Measurements from ENCODE around the gene VAV3.
"Not testable (repeated sequence)": the region's sequence is repeated elsewhere in the genome, so short reads cannot be mapped to it uniquely, and the experiment has no call there.

The VAV3 gene

DNA sequence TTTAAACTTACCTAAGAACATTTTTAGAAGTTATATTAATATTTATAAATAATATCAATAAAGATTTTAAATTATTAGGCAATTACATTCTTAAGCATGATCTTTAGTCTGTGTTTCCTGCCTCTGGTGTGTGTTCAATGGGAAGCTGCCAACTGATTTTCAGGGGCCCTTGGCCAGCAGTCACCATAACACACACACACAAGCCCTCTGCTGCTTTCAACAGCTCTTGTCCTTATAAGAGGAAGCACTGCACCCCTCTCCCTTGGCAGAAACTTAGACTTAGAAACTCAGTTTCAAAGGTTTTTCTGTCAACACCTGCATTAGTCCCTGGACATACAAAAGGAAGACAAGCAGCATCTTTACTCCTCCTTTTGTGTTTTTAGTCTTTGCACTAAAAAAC lies 81.4 kb downstream of the VAV3 start:
- no peak for DNase-seq

DNA sequence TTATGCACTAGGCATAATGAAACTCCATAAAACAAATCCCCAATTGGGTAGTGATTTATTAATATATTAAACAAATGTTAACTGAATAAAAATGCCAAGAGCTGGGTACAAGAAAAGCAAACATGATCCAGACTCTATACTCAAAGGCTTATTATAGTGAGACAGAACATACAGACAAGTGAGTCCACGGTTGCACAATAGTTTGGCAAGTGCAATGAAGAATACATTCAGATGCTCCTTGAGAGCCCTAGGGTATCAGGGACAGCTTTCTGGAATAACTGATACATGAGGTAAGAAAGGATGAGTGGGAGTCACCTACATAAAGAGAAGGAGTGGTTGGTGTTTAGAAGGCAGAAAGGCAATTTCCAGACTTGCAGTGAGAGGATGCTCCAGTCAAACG lies 85.1 kb downstream of the VAV3 start:
- no peak for DNase-seq

DNA sequence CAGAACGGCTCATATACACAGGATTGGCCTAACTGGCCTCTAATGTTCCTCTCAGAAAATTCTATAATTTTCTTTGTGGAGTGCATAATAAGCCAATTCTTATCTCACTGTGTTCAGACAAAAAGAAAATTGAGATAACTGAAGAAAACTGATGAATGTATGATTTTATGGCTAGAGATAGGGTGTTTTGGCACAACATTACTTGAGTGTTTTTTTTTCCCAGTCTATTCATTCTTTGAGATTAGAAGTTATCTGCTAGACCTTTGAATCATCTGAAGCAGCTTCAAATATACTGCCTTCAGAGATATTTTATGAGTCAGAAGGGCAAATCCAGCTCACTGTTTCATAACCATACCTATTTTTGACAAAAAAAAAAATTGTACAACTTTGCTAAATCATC lies 85.6 kb downstream of the VAV3 start:
- DNase-seq, result no peak

DNA sequence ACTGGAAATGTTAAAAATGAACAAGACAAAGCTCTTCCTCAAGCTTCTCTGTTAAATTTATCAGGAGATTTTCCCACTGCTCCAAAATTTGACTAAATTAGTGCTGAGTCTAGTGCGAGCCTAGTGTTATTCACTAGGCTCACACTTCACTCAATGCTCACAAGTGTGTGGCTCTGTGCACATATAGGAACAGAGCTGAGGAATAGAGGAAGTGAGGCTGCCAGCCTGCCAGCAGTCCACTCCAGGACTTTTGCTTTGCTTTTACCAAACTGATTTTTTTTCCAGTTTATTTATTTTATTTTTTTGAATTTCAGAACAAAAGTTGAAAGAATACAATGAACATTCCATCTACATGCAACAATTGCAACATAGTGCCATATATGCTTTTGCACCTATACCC lies 87.2 kb downstream of the VAV3 start:
- no peak for DNase-seq

DNA sequence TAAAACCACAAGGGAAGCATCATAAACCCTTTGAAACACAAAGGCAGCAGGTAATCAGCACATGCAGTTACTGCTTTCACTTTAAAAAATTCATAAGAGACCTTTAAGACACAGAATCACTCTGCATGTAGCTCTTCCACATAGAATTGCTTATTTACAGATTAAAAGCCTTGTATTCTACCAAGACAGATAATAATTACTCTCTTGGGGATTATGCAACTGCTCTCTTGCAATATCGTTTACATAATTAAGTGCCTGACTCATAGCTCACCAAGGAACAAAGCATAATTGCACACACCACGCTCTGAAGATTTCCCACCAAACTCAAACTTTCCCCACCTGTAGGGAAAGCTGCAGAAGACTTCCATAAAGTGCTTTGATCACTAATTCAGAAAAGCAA lies 87.9 kb downstream of the VAV3 start:
- no peak for DNase-seq

DNA sequence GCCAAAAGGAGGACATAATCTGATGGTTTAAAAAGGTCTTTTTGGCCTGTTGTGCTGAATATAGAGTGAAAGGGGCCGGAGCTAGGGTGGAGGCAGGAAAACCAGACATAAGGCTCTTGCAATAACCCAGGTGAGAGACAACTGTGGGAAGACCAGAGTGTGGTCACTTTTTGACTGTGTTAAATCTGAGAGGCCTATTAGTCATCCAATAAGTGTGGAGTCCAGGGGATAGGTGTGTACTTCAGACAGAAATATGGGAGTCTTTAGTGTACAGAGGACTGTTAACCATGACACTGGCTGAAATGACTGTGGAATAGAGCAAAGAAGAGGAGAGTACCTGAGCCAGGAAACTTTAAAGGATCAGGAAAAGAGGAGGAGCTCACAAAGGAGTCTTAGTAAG lies 89.3 kb downstream of the VAV3 start:
- no peak for DNase-seq

DNA sequence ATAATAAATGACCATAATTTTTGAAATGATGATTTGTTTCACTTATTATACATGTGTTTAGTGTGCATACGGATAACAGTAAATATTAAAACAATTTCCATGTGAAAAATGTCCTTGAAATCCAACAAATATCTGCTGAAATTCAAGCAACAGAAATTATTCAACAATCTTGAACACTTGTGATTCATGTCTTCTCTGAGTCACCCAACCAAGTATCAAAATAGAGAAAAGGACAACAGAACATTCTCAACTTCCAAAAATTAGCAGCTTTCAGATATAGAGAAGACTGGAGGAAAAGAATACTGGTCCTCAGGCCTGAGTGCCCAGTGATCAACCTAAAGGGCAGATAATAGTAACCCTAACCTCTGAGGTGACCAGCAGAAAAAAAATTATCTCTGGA lies 90.8 kb downstream of the VAV3 start:
- DNase-seq, result no peak

DNA sequence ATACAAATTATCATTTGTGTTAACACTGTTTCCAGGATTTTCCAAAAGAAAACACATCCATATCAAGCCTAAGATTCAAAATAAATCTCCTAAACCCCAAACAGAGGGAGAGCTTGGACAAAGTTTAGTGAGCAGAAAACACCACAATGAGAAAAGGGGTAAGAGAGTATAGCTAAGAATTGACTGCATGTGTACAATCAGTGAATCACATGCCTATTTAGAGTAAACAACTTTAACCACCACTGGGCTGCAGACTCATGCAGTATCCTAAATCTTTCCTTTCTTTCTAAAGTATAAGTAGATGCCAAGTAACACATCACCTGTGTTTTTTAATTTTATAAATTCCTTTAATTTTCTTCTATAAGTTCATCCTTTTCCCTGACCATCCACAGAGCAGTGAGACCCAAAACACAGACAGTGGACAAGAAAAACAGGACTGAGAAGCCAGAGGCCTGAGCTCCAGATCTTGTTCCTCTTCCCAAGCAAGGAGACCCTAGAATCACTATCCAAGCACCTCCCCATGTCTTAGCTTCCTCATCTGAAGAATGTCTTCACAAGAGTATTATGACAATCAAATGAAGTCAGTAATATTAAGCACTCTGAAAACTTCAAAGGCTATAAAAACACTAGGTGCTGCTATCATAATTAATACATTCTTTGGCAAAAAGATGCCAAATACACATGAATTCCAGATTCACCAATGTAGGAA lies 93.1 kb downstream of the VAV3 start:
- DNase-seq, result no peak

DNA sequence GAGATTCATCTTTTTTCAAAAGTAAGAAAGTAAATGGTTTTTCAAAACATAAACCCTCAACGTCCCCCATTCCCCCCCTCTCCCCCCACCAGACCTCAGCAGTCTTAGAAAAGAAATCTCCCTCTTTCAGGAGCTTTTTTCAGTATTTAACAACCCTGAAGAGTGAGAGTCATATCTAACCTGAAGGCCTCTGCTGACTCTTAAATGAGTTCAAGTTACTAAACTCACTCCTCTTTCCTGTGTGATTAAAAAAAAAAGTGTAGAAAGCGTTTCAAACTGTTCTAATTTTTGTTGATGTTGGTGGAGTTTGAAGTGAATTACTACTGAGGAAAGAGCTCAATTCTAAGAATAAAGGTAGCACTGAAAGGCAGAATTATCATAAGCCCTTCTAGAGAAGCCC lies 93.7 kb downstream of the VAV3 start:
- DNase-seq, result no peak

DNA sequence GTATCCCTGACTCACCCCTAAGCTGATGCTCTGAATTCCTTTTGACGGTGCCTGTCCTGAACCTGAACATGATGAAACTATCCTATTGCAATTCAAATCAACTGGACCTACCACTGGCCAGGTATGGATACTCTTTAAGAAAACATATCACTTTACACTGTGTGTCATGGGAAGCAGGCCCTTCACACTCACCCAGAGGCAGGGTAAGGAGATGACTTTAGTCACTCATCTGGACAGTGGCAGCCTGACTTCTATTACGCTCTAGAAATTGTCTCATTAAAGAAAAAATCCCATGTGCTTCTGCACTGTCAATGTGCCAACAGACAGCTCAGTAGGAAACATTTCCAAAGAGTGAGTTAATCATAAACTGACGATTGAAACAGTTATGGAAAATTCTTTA lies 94.3 kb downstream of the VAV3 start:
- no peak for DNase-seq

DNA sequence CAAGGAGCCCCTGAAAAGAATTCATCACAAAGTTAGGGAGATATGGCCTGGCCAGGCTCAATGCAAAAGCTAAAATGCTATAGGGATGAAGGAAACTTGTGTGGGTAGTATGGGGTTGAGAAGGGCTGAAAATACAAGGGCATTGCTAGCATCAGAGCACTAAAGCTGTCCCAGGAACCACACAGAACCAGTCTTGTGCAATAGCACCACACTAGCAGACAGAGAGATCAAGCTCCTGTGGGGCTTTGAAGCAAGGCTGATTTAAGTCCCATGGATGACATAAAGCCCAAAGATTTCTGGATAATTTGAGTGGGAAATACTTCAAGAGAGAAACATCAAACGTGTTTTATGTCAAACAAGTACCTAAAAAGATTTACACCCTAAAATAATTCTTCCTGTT lies 97.1 kb downstream of the VAV3 start:
- no peak for DNase-seq

DNA sequence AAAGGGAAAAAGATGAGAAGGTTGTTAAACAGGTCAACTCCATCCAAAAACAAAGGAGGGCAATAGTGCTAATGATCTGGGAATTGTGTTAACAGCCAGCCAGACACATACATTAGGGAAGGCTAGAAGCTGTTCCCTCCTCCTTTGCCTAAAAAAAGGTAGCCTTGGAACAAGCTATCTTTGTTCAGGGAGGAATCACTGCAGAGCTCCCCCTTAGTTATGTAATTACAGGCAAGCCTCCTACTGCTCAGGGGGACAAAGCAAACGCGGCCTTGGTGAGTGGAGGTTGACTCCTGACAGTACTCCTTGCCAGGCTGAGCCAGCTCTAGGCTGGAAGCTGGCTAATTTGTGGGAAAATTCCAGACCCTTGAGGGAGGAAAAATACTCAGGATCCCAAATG lies 97.6 kb downstream of the VAV3 start:
- DNase-seq, result no peak

DNA sequence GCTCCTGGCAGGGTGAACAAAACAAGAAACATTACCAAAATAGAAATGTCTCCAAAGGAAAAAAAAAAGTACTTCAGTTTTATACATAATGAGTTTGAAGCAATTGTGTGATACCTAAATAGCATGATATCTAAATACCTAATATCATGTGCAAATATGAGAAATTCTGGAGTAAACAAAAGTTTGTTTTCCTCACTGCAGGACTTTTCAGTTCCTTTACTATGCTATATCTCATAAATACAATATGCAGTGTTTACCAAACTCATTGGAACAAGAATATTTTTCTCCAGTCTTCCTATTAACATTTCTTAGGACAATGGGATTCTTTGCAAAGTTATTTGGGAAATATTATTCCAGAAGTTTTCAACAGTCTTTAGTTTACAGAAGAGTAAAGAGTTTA lies 98.1 kb downstream of the VAV3 start:
- no peak for DNase-seq

DNA sequence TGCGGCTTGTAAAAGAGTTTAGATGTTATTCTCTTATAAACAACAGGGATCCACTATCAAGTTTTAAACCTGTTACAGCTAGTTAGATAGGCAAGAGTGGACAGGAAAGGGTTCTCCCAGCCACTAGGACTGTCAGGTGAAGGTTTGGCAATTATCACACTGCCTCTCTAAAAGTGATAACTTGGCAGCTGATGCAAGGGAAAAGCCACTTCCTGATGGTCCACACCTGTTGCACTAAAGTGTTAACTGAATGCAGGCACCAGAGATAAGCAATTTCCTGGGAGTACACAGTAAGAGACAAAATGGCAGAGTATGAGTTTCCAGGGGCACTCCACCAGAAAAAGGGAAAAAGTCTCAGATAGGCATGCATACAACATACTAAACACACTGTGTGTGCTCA lies 99.4 kb downstream of the VAV3 start:
- no peak for DNase-seq

DNA sequence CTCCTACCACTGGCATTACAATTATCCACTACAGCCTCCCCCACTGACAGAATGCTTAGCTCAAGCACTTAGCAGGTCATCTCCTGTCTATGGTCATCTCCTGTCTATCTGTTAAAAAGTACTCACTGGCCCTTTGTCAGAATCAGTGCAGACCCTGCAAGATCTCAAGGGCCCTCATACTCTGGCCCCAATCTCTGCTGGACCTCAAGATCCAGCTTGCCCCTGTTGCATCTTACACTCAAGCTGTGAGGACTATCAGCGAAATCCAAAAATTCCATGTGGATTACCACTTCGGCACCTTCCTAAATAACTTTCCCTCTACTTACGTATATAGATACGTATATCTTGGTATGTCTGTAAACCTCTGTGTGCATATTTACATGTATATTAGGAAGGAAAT lies 101.6 kb downstream of the VAV3 start:
- DNase-seq, result no peak

DNA sequence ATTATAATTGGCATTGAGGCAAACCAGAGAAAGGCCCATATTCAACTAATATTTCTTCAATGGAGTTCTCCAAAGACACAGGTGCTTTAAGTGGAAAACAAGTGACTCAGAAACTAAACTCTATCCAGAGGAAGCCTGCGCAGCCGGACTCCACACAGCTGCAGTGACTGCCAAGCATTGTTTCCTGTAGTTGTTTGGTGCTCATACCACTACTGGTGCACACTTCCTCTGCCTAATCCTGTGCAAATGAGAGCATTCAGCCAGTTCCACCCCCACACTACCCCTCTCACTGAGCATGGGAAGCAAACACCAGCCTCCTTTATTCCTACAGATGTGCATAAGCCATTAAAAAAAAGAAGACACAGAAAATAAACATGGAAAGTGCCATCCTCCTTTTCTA lies 102.9 kb downstream of the VAV3 start:
- no peak for DNase-seq

DNA sequence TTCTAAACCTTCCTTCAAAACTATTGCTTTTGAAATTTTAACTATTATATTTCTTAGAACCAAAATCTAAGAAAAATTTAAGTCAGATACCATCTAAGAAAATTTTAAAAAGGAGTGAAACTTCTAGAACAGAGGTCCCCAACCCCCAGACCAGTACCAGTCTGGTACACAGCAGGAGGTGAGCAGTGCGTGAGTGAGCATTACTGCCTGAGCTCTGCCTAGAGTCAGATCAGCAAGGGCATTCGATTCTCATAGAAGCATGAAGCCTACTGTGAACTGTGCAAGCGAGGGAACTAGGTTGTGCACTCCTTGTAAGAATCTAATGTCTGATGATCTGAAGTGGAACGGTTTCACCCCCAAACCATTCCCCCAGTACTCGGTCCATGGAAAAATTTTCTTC lies 106.7 kb downstream of the VAV3 start:
- DNase-seq, result no peak

DNA sequence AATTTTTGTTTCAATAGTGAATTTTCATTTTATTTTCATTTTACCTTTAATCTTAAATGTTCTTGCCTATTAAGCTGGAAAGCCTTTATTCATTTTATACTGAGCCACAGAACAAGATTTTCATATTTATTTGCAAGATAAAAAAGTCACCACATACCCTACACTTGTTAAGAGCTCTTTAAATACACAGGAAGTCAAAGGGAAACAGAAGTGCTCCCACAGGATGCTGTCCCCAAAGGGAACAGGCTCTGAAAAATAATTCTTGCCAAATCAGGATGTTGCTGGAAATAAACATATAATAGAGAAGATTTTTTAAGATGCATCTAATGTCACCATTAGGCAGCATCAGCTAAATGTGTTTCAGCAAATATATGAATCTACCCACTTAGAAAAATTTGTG lies 113.6 kb downstream of the VAV3 start:
- no peak for DNase-seq

DNA sequence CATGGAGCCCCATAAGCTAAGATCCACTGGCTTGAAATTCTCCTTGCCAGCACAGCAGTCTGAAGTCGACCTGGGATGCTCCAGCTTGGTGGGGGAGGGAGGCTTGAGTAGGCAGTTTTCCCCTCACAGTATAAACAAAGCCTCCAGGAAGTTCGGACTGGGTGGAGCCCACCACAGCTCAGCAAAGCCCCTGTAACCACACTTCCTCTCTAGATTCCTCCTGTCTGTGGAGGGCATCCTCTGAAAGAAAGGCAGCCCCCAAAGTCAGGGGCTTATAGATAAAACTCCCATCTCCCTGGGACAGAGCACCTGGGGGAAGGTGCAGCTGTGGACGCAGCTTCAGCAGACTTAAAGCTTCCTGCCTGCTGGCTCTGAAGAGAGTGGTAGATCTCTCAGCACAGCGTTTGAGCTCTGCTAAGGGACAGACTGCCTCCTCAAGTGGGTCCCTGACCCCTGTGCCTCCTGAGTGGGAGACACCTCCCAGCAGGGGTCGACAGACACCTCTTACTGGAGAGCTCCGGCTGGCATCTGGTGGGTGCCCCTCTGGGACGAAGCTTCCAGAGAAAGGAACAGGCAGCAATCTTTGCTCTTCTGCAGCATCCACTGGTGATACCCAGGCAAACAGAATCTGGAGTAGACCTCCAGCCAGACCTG lies 120.3 kb downstream of the VAV3 start:
- DNase-seq, result not testable (repeated sequence)

DNA sequence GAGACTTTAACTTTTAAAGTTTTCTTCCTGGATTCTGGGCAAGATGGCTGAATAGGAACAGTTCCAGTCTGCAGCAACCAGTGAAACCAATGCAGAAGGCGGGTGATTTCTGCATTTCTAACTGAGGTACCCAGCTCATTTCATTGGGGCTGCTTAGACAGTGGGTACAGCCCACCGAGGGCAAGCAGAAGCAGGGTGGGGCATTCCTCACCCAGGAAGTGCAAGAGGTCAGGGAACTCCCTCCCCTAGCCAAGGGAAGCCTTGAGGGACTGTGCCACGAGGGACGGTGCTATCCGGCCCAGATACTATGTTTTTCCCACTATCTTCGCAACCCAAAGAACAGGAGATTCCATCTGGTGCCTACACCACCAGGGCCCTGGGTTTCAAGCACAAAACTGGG lies 121.0 kb downstream of the VAV3 start:
- no peak for DNase-seq

DNA sequence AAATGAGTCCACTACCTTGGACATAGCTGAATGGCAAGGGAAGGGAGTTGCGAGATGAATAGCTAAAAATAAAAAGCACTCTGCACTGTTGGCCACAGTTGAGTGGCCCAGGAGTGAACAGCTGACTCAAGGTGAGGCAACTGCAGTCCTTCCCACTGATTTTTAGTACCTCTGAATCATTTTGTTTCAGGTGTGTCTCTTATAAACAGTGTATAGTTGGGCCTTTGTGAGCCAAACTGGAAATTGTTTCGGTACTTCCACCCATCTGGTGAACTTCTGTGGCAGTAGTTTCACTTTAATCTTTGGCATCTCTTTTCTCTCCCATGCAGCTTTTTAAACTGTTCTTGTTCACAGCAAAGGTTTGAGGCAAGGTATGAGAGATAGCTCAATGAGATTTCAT lies 122.7 kb downstream of the VAV3 start:
- no peak for DNase-seq

DNA sequence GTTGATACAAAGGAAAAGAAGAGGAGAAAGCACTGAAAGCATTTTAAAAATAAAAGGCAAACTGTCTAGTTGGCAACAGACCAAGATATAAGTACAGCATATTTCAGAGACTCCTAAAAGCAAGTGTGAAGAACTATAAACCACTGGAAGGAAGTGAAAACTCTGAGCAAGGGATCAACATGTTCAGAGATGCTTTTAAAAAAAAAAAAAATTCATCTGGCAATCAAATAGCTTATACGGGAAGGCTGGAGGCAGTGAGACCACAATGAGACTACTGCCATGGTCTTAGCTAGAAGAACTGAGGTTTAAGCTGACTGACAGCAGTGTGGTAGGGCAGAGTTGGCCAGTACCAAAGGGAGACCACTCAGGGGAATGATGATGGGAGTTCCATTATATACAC lies 124.3 kb downstream of the VAV3 start:
- no peak for DNase-seq

DNA sequence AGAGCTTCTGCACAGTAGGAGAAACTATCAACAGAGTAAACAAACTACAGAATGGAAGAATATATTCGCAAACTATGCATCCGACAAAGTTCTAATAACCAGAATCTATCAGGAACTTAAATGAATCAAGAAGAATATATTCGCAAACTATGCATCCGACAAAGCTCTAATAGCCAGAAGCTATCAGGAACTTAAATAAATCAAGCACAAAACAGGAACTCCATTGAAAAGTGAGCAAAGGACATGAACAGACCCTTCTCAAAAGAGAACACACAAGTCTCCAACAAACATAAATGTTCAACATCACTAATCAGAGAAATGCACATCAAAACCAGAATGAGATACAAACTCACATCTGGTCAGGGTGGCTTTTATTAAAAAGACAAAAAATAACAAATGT lies 126.9 kb downstream of the VAV3 start:
- DNase-seq, result no peak

DNA sequence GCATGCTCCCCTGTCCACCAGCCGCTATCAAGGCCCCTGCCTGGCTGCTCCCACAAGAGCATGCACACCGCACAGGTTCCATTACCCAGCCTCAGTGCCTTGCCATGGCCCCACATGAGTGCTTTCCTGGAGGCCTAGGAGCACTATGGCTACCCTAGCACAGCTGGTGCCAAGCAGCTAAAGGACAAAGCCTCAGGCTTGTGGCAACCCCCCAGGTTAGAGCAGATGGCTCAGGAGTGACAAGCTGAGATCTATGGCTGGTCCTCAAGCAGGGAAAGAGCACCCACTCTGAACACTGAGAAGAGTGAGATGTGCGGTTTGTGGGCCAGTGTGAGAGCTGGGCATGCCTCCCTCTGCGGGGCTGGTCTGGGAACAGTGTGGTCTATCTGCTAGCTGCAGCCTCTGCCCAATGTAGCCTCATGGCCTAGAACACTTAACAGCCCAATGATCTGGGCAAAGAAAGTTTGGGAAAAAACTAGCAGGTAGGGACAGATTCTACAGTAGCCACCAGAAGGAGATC lies 129.8 kb downstream of the VAV3 start:
- DNase-seq, result no peak

DNA sequence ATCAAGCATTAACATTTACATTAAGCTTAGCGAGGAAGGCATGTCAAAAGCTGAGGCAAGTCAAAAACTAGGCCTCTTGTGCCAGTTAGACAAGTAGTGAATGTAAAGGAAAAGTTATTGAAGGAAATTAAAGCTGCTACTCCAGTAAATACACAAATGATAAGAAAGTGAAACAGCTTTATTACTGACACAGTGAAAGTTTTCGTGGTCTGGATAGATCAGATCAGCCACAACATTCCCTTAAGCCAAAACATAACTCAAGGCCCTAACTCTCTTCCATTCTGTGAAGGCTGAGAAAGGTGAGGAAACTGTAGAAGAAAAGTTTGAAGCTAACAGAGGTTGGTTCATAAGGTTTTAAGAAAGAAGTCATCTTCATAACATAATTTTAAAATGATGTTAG lies 131.9 kb downstream of the VAV3 start:
- no peak for DNase-seq

All from activated naive CD4-positive, alpha-beta T cell (primary cell).